ENCODE data around the gene CUX1.

DNA sequence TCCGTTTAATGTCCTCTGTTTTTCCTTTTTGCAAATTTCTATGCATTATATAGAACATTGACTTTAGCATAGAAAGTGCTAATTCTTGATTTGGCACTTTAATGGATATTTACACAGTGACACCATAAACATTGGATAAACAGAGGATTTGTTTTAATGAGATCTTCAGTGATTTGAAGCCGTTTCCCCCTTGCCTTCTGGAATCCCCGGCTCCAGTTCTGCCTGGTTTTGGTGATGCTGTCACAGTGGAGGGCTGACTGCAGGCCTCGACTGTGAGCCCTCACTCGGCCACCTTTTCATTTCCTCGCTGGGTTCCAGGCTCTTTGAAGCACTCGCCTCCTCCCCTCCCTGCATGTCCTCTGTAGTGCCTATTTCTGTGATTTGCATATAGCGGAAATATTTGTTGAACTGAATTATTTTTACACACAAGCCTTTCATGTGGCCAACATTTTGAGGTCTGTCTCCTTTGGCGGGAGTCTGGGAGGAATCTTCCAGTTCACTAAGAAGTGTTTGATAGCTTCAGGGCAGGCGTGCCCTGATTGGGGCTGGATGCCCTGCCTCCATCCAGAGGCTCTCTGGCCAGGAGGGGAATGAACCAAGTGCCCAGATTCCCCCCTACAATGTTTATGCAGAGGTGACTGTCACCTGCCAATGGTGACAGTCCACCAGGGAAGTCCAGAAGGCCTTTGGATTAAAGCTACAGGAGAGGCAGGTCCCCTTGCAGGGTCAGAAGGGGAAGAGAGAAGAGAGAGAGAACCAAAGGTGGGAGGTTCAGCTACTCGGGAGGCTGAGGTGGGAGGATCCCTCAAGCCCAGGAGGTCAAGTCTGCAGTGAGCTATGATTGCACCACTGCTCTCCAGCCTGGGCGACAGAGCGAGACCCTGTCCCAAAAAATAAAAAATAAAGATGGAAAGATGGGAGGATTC lies 67.5 kb downstream of the CUX1 start:
- no peak for TF ChIP-seq YY1 (IDR thresholded peaks at IDR 0.05; ENCODE audit: low read depth)
- TF ChIP-seq, protein P1, sequence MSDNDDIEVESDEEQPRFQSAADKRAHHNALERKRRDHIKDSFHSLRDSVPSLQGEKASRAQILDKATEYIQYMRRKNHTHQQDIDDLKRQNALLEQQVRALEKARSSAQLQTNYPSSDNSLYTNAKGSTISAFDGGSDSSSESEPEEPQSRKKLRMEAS (IDR thresholded peaks at IDR 0.05) = no peak
- TF ChIP-seq, protein P2, sequence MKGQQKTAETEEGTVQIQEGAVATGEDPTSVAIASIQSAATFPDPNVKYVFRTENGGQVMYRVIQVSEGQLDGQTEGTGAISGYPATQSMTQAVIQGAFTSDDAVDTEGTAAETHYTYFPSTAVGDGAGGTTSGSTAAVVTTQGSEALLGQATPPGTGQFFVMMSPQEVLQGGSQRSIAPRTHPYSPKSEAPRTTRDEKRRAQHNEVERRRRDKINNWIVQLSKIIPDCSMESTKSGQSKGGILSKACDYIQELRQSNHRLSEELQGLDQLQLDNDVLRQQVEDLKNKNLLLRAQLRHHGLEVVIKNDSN (IDR thresholded peaks at IDR 0.05) = no peak
- no peak for TF ChIP-seq TAF1 (IDR thresholded peaks at IDR 0.05; ENCODE audit: low read depth)
